Activated T-cell treated with anti-CD3 and anti-CD28 coated beads, Interleukin-2, amount 50 U/mL, for 72 hours (primary cell): ENCODE data around the gene VTN. TPM values are rescaled to one million over a fixed set of nuclear protein-coding genes. Genes with fewer than 3 reads are reported as not detected.

Experiments used
- ATAC-seq, 2 donors: fragments of 150-1000 bp; cut with Tn5 transposase; replicated peaks in 1 of 2; 2 replicates each; pipeline ENCODE4 v1.10.0; 2021; ENCODE audit warnings: moderate library complexity in 2 of 2, mild to moderate bottlenecking in 1 of 2
- DNase-seq, 2 donors: peaks; one replicate each; pipeline ENCODE4 v3.0.0; 2021 to 2022; ENCODE audit warnings: mixed read lengths in 1 of 2
- H3K27ac Mint-ChIP-seq: one replicate; pipeline ENCODE4 v1.8.0; 2022; ENCODE audit warnings: mild to moderate bottlenecking, moderate library complexity, mixed read lengths
- H3K27me3 Mint-ChIP-seq: one replicate; pipeline ENCODE4 v1.8.0; 2022; ENCODE audit warnings: low read depth, mixed read lengths
- H3K36me3 Mint-ChIP-seq, 2 donors: one replicate each; pipeline ENCODE4 v1.8.0; 2022; ENCODE audit warnings: mixed read lengths in 2 of 2, mild to moderate bottlenecking in 1 of 2; ENCODE audit not compliant: insufficient read depth in 2 of 2
- H3K4me1 Mint-ChIP-seq: one replicate; pipeline ENCODE4 v1.8.0; 2022; ENCODE audit warnings: low read depth, mixed read lengths
- H3K4me3 Mint-ChIP-seq, 2 donors: one replicate each; pipeline ENCODE4 v1.8.0; 2022; ENCODE audit warnings: mild to moderate bottlenecking in 2 of 2, mixed read lengths in 2 of 2, moderate library complexity in 2 of 2
- H3K9me3 Mint-ChIP-seq, 2 donors: one replicate each; pipeline ENCODE4 v1.8.0; 2022; ENCODE audit warnings: mixed read lengths in 2 of 2
- total RNA-seq, 2 donors: library from RNA; stranded (reverse); gene quantifications; one replicate each; pipeline ENCODE4 v1.2.3, GENCODE V29; 2022

The VTN gene
- total RNA-seq, 2 donors from 2014 or later = 0.19 to 0.30 TPM

DNA sequence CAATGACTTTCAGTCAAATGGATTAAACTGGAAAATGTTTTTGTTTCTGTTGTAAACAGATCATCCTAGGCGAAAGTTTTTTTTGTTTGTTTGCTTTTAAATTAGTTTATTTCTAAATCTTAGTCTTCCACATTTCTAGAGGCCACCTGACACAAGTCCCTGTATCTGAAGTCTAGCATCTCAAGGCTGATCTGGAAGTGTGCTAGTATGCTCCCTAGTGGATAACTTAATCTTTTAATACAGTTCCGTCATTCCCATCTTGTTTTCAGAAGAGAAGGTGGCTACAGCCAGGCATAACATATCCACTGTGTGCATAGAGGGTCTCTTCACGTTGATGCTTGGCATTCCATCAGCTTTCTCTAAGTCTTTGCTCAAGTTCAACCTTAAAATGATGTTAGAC is 42.4 kb downstream of the VTN start:
- Mint-ChIP-seq H3K36me3 (peaks cover 0 to 15% of the 10 kb centered on the region in 2 donors), H3K27ac (peak overlapping the region; percentile 57), H3K9me3 (no peaks in the 10 kb centered on the region), H3K4me1 (peaks cover 26% of the 10 kb centered on the region), H3K27me3 (no peaks in the 10 kb centered on the region), H3K4me3 (peak overlapping the region in 1 of 2 donors; percentile 31)
- ATAC-seq (no peak), DNase-seq (no peak)

DNA sequence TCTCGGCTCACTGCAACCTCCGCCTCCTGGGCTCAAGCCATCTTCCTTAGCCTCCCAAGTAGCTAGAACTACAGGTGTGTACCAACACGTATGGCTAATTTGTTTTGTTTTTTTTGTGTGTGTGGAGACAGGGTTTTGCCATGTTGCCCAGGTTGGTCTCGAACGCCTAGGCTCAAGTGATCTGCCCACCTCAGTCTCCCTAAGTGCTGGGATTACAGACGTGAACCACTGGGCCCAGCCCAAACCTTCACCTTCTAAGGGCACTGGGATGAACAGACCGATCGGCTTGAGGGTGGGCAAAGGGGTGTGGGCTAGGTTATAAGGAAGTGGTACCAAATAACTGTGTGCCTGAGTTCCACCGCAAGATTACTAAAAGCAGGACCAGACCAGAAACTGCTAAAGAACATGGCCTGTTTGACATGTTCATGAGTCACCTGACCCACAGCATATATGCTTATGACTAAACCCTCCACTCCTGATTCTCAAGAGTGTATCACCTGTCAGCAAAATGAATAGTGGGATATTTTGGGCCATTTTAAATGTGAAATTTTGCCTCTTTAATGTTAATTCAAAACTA is 43.0 kb downstream of the VTN start:
- Mint-ChIP-seq H3K36me3 (peaks cover 0 to 15% of the 10 kb centered on the region in 2 donors), H3K4me3 (peak overlapping the region; percentile 23 to 36), H3K9me3 (no peaks in the 10 kb centered on the region), H3K27me3 (no peaks in the 10 kb centered on the region), H3K4me1 (peaks cover 31% of the 10 kb centered on the region), H3K27ac (peak overlapping the region; percentile 57)
- peak; percentile 99 for ATAC-seq
- peak; percentile 65 to 67 for DNase-seq

DNA sequence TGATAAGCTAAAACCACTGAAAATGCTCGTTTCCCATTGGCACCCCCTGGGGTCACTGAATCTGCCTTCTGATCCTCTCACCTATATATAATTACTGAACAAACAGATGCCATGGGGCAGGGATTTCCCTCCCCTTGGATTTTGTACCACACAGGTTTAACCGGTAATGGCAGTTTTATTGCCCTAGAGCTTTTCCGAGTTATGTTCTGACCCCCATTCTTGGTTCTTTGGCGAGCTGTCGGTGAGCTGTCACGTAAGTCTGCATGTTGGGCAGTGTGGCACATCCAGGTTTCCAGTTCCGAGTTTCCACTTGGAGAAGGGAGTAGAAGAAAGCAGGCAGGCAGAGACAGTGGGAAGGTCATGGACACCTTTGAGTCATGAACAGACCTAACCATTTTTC is 44.0 kb downstream of the VTN start:
- no peaks in the 10 kb centered on the region for H3K9me3 Mint-ChIP-seq
- no peaks in the 10 kb centered on the region for H3K27me3 Mint-ChIP-seq
- DNase-seq (no peak), ATAC-seq (no peak)
- peaks cover 0 to 15% of the 10 kb centered on the region in 2 donors for H3K36me3 Mint-ChIP-seq
- no peak overlapping the region for H3K27ac Mint-ChIP-seq
- H3K4me1 Mint-ChIP-seq = peaks cover 39% of the 10 kb centered on the region
- no peak overlapping the region for H3K4me3 Mint-ChIP-seq

GRCh38 chr17:28325211-28325610 is 44.9 kb downstream of the VTN start:
- Mint-ChIP-seq H3K36me3 (peaks cover 0 to 17% of the 10 kb centered on the region in 2 donors), H3K27ac (no peak overlapping the region), H3K4me3 (no peak overlapping the region), H3K27me3 (no peaks in the 10 kb centered on the region), H3K9me3 (no peaks in the 10 kb centered on the region), H3K4me1 (peaks cover 48% of the 10 kb centered on the region)
- DNase-seq (no peak), ATAC-seq (no peak)

- H3K36me3 Mint-ChIP-seq = peaks cover 0 to 21% of the 10 kb centered on the region in 2 donors
Measured at GRCh38 chr17:28324781-28325180, 45.3 kb downstream of the VTN start.

DNA sequence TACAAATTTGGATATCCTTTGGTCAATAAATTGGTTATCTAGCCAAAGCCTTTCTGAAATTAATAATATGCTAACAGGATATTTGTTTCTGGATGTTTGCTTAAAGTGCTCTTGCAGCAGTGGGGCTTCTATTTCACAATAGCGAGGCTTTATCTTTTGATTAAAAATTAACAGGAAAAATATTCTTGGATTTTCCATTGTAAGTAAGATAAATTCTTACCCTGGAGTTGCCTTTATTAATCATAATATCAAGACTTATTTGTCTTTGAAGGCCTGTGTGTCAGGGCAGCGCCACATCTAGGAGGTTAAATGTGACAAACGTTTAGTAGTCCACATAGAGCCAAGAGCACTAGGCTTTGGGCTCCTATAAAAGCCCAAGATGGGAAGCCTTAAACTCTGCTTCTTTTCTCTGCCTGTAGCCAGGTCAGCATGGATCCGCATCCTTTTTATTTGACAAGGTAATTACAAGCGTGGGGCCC is 45.8 kb downstream of the VTN start:
- Mint-ChIP-seq H3K36me3 (peaks cover 0 to 21% of the 10 kb centered on the region in 2 donors), H3K9me3 (no peaks in the 10 kb centered on the region), H3K27ac (no peak overlapping the region), H3K27me3 (no peaks in the 10 kb centered on the region), H3K4me1 (peaks cover 54% of the 10 kb centered on the region), H3K4me3 (no peak overlapping the region)
- no peak for ATAC-seq
- no peak for DNase-seq

More at GRCh38 chr17:28324781-28325180, 45.3 kb downstream of the VTN start:
- Mint-ChIP-seq H3K27me3 (no peaks in the 10 kb centered on the region), H3K4me3 (no peak overlapping the region), H3K4me1 (peaks cover 52% of the 10 kb centered on the region), H3K27ac (no peak overlapping the region), H3K9me3 (no peaks in the 10 kb centered on the region)
- ATAC-seq = no peak
- DNase-seq = no peak

DNA sequence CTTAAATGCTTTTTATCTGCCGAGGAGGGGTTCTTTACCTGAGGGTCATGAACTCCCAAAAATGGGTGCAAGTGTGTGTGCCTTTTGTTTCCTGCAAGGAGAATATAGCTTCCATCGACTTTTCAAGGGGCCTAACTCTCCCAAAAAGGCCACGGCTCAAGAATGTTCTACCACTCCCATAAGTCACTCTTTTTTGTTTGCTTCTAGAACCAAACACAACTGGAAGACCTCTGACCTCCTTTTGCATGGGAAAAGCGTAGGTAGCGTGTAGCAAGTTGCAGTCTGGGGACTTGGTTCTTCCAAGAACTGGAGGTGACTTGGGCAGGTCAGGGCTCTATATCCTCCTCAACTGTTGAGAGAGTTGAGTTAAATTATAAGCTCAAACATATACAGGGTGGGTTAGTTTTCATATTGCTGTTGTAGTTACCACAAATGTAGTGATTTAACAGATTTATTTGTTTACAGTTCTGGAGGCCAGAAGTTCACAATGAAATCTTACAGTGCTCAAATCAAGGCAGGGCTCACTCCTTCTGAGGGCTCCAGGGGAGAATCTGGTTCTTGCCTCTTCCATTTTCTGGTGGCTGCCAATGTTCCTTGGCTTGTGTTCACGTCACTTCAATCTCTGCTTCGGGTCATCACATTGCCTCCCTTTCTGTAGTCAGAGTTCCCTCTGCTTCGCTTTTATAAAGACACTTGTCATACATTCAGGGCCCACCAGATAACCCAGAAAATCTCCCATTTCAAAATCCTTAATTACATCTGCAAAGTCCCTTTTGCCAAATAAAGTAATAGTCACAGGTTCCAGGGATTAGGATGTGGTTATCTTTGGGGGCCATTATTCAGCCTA is 49.7 kb downstream of the VTN start:
- no peaks in the 10 kb centered on the region for H3K27me3 Mint-ChIP-seq
- peak overlapping the region; percentile 89 to 90 for H3K4me3 Mint-ChIP-seq
- peaks cover 48% of the 10 kb centered on the region for H3K4me1 Mint-ChIP-seq
- ATAC-seq (no peak), DNase-seq (no peak)
- peaks cover 0 to 5% of the 10 kb centered on the region in 2 donors for H3K36me3 Mint-ChIP-seq
- H3K27ac Mint-ChIP-seq = peak overlapping the region; percentile 68
- H3K9me3 Mint-ChIP-seq = no peaks in the 10 kb centered on the region

DNA sequence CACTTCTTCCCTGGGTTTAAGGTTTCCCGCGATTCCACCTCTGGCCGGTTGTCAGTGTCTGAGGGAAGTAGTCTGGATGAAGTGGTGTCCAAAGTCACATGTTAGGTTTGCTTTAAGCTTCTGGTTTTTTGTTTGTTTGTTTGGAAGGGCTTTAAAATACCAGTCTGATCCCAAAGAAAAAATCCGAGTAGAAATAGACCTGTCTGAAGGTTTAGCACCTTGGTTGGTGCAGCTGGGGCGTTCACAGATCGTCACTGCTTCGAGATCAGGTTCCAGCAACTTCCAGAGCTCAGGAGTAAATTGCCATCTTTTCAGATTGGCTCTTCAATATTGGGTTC is 50.5 kb downstream of the VTN start:
- H3K27ac Mint-ChIP-seq = peak overlapping the region; percentile 77
- peak overlapping the region; percentile 89 to 90 for H3K4me3 Mint-ChIP-seq
- peaks cover 0 to 5% of the 10 kb centered on the region in 2 donors for H3K36me3 Mint-ChIP-seq
- no peak for DNase-seq
- H3K4me1 Mint-ChIP-seq = peaks cover 48% of the 10 kb centered on the region
- H3K9me3 Mint-ChIP-seq = no peaks in the 10 kb centered on the region
- no peaks in the 10 kb centered on the region for H3K27me3 Mint-ChIP-seq
- no peak for ATAC-seq

GRCh38 chr17:28318759-28319597 is 51.1 kb downstream of the VTN start, which contains the start of gene TMEM97:
TSS of gene TMEM97 (plus strand) at chr17:28319200. CDS start at chr17:28319240, 40 bp downstream.
- H3K27ac Mint-ChIP-seq = peak within 1 kb of the TSS; percentile 77
- H3K9me3 Mint-ChIP-seq = no peaks in the 10 kb centered on the region
- peak; percentile 96 to 98 for DNase-seq
- ATAC-seq = peak; percentile 99
- H3K4me1 Mint-ChIP-seq = peaks cover 48% of the 10 kb centered on the region
- H3K36me3 Mint-ChIP-seq = peaks cover 0 to 5% of the 10 kb centered on the region in 2 donors
- peak within 1 kb of the TSS; percentile 89 to 90 for H3K4me3 Mint-ChIP-seq
- H3K27me3 Mint-ChIP-seq = no peaks in the 10 kb centered on the region

GRCh38 chr17:28317966-28318758 is 51.9 kb downstream of the VTN start:
- Mint-ChIP-seq H3K4me1 (peaks cover 48% of the 10 kb centered on the region), H3K4me3 (peak overlapping the region; percentile 89 to 90), H3K27me3 (no peaks in the 10 kb centered on the region), H3K27ac (peak overlapping the region; percentile 77), H3K36me3 (peaks cover 0 to 5% of the 10 kb centered on the region in 2 donors), H3K9me3 (no peaks in the 10 kb centered on the region)
- peak; percentile 8 to 21 for ATAC-seq
- peak in 1 of 2 donors; percentile 29 for DNase-seq
